ENCODE measurements around the gene SURF1. TPM values are rescaled to one million over a fixed set of nuclear protein-coding genes. Genes with fewer than 3 reads are reported as not detected.
"Not testable (repeated sequence)": the region's sequence is repeated elsewhere in the genome, so short reads cannot be mapped to it uniquely, and the experiment has no call there.

Gene SURF1, protein sequence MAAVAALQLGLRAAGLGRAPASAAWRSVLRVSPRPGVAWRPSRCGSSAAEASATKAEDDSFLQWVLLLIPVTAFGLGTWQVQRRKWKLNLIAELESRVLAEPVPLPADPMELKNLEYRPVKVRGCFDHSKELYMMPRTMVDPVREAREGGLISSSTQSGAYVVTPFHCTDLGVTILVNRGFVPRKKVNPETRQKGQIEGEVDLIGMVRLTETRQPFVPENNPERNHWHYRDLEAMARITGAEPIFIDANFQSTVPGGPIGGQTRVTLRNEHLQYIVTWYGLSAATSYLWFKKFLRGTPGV
- 10 to 100 TPM; 42.0 to 48.2 TPM for total RNA-seq
- long read RNA-seq, transcript SURF1-204 (5 exons, 931 nt), result minor isoform, 5 of 72 reads
- long read RNA-seq, transcript SURF1-201 (9 exons, 1,093 nt), result major isoform, 57 of 72 reads
- long read RNA-seq, partial matches to known transcripts, result 6 of 72 reads
- long read RNA-seq, other reads (novel, unspliced or antisense), result 4 of 72 reads

DNA sequence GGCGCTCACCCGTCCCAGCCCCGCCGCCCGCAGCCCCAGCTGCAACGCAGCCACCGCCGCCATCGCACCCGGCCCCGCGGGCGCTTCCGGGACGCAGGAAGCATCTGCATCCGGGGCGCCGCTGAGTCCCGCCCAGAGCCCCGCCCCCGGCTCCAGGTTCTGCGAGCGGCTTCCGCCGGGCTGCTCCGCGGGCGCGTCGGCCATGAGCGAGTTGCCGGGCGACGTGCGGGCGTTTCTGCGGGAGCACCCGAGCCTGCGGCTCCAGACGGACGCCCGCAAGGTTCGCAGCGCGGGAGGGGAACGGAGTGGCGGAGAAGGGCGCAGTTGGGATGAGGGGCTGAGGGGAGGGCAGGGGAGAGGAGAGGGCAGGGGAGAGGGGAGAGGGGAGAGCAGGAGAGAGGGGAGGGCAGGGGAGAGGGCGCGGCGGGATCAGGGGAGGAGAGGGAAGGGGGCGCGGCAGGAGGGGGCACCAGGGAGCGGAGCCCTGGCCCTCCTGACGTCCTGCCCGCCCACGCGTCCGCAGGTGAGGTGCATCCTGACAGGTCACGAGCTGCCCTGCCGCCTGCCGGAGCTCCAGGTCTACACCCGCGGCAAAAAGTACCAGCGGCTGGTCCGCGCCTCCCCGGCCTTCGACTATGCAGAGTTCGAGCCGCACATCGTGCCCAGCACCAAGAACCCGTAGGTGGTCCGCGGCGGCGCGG lies at the start of gene SURF1, which contains the start of gene SURF2:
Gene SURF1 (minus strand): TSS at position 97 of the 701 bp plus-strand sequence. CDS start 34 bp downstream, at position 63.
Gene SURF2 (plus strand): TSS at position 160 of the 701 bp plus-strand sequence. CDS start 43 bp downstream, at position 203.
- intact Hi-C loops (cut with DNase I, micrococcal nuclease), result no loop called here
- DNase-seq (peak; percentile 85 to 96), ATAC-seq (peak; percentile 90)

DNA sequence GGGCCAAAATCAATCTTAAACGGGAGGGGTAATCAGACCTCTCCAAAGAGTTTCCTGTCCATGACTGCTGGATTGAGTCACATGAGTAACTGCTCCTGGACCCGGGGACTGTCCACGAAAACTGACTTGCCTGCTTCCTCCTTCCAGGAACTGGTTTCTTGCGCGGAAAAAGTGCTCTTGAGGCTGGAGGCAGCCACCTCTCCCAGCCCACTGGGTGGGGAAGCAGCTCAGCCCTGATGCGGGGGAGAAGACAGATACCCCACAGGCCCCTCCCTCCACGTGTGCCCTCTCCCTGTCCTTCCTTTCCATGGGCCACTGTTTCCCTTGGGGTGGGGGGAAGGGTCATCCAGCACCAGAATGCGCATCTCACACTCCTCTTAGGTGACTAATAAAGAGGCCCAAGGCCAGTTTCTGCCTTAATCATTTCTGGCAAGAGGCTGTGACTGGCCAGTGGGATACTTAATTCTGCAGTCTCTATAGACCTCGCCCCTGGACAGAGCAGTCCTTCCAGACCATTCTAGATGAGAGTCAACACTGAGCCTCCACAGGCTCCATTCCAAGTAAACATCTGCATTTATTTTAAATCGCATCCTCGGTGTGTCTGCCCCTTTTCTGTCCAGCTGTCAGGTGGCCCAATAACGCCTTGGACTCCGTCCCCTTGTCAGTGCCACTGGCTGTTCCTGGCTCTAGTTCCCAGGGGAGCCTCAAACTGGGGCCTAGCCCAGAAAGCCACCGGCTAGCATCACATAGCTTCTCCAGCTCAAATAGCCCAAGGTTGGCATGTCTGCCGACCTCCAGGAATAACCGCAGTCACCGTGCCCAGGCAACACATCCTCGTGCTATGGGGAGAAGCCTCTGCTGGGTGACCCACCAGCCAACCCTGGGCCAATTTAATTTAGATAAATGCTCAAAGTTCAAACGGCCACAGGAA lies 49.5 kb upstream of the SURF1 start:
- ATAC-seq (no peak), DNase-seq (no peak)
- intact Hi-C loops (cut with DNase I, micrococcal nuclease), result loop anchor here in 1 of 2 donors (2.0 kb wide), 1 partner anchor 81 kb away; no protein-coding TSS in a partner anchor

DNA sequence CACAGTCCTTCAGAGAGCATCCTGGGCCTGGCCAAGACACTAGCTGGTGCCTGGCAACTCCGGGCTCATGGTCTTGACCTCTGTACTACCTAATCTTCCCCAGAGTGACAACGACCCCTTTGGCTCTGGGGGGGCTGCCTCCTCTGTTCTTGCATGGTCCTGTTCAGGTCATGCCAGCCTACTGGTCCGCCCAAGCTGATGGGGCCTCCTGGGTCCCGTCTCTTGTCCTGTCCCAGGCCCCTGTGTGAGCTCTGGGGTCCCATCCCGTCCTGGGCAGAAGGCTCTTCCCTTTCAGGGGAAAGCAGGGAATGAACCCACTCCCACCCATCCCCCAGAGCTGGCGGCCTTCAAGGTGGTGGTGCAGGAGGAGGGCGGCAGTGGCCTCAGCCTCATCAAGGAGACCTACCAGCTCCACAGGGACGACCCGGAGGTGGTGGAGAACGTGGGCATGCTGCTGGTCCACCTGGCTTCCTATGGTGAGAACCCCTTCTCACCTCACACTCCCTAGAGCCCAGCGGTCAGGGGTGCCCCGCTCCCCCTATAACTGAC lies 48.2 kb upstream of the SURF1 start:
- intact Hi-C loops (cut with DNase I, micrococcal nuclease), result loop anchor here in 1 of 2 donors (5.0 kb wide), 1 partner anchor 83 kb away; no protein-coding TSS in a partner anchor
- DNase-seq (no peak), ATAC-seq (no peak)

DNA sequence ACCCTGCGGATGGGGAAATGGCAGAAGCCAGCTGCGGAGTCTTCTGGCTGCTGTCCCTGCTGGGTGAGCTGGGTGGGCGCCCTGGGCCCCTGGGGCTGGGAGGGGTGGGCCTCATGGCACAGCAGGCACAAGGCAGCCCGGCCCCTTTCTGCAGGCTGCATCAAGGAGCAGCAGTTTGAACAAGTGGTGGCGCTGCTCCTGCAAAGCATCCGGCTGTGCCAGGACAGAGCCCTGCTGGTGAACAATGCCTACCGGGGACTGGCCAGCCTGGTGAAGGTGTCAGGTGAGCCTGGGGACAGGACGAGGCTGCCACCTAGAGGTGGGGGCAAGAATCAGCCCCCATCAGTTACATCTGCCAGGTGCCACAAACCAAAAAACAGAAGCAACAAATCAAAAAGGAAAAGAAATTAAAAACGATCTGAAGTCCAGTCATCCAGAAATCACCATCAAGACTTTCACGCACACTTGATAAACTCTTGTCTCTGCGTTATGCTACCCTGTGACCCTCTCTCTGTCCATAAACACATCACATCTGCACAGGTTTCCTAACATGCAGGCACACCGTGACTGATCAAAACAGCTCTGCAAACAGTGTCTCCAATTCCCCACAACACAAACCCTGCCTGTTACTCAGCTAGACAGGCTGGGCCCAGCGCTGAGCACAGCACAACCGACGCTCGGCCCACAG lies 47.6 kb upstream of the SURF1 start:
- ATAC-seq, result peak; percentile 78
- peak; percentile 64 to 69 for DNase-seq
- intact Hi-C loops (cut with DNase I, micrococcal nuclease), result loop anchor here in 1 of 2 donors (5.0 kb wide), 1 partner anchor 83 kb away; no protein-coding TSS in a partner anchor

DNA sequence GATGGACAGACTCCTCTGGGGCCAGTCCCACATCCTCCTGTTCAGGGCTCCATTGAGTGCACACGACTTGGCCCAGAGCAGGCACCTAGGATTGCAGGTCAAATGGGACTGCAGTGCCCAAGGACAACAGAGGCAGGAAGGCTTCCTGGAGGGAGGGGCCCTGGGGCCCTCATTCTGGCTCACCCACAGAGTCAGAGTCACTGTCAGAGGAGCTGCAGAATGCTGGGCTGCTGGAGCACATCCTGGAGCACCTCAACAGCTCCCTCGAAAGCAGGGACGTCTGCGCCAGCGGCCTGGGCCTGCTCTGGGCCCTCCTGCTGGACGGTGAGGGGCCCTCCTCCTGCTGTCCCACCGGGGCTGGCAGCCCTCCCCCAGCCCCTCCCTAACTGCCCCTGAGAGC lies 46.4 kb upstream of the SURF1 start:
- ATAC-seq, result no peak
- DNase-seq, result no peak
- intact Hi-C loops (cut with DNase I, micrococcal nuclease), result loop anchor here in 1 of 2 donors (5.0 kb wide), 1 partner anchor 85 kb away; no protein-coding TSS in a partner anchor

DNA sequence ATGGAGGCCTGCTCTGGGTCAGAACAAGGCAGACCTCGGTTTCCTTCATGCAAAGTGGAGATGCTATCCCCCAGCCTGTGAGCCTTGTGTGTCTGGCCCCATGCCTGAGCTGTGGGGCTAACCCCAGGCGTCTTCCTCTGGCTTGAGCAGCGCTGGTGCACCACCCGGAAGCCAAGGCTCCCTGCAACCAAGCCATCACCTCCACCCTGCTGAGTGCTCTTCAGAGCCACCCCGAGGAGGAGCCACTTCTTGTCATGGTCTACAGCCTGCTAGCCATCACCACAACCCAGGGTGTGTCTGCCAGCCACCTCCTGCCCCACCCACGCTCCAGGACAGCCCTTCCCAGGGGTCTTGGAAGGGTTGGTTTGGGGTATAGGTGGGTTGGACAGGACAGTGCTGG lies 45.3 kb upstream of the SURF1 start:
- DNase-seq (no peak), ATAC-seq (no peak)
- intact Hi-C loops (cut with DNase I, micrococcal nuclease), result loop anchor here in 1 of 2 donors (5.0 kb wide), 1 partner anchor 86 kb away; no protein-coding TSS in a partner anchor

DNA sequence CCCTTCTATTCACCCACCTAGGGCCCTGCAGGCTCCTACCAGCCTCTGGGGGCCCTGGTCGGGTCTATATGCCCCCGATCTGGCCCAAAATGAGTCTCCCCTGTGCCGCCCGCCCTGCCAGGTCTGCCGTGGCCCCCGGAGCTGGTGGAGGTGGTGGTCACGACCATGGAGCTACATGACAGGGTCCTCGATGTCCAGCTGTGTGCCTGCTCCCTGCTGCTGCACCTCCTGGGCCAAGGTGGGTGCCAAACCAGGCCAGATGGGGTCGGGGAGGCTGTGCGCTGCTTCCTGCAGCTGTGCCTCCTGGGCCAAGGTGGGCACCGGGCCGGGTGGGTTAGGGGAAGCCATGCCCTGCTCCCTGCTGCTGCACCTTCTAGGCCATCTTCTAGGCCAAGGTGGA lies 44.0 kb upstream of the SURF1 start:
- ATAC-seq, result no peak
- no peak for DNase-seq
- intact Hi-C loops (cut with DNase I, micrococcal nuclease), result loop anchor here in 1 of 2 donors (5.0 kb wide), 1 partner anchor 87 kb away; no protein-coding TSS in a partner anchor

DNA sequence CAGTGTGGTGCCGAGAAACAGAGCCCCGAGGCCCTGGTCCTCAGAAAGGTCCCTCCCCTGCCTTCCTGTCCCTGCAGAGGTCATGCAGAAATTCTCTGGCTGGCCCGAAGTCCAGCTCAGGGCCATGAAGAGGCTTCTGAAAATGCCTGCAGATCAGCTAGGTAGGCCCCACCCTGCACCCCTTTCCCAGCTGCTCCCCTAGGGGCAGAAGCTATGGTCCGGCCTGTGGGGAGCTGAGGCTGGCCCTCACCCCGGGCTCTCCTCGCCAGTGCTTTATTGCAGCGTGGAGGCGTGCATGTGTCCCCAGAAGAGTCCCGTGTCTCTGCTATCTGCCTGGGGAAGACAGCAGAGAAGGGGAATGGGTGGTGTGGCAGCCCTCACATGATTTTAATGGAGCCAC lies 41.6 kb upstream of the SURF1 start:
- ATAC-seq (no peak), DNase-seq (no peak)
- intact Hi-C loops (cut with DNase I, micrococcal nuclease), result no loop called here

DNA sequence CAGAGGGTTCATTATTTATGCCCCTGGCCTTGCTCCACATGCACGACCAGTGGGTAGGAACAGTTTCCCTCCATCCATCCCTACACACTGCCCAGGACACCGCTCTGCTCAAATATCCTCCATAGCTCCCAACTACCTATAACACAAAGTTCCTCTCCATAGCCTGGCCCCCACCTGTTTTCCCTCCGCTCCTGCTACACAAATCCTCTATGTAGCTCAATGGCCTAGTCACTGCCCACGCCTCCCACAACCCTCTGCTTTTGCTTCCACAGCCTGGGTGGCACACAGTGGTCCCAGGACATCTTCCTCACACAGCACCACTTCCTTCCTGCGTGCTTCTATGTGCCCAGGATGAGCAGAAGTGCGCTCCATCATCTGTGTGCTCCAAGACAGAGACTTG lies 41.1 kb upstream of the SURF1 start:
- no peak for ATAC-seq
- intact Hi-C loops (cut with DNase I, micrococcal nuclease), result no loop called here

DNA sequence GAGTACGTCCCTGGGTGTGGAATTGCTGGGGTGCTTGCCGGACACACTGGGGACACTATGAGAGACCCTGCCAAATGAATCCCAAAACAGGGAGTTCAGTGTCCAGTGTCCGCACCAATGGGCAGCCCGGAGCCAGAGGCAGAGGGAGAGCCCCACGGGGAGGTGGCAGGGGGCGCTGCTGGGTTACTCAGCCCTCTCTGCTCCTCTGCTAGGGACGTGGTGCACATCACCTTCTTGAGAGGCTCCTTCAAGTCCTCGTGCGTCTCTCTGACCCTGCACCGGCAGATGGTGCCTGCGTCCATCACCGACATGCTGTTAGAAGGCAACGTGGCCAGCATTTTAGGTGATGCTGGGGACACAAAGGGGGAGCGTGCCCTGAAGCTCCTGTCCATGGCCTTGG lies 40.7 kb upstream of the SURF1 start:
- DNase-seq (no peak), ATAC-seq (peak; percentile 40)
- intact Hi-C loops (cut with DNase I, micrococcal nuclease), result no loop called here

More for the DNA sequence above, 41.1 kb upstream of the SURF1 start:
- no peak for DNase-seq

DNA sequence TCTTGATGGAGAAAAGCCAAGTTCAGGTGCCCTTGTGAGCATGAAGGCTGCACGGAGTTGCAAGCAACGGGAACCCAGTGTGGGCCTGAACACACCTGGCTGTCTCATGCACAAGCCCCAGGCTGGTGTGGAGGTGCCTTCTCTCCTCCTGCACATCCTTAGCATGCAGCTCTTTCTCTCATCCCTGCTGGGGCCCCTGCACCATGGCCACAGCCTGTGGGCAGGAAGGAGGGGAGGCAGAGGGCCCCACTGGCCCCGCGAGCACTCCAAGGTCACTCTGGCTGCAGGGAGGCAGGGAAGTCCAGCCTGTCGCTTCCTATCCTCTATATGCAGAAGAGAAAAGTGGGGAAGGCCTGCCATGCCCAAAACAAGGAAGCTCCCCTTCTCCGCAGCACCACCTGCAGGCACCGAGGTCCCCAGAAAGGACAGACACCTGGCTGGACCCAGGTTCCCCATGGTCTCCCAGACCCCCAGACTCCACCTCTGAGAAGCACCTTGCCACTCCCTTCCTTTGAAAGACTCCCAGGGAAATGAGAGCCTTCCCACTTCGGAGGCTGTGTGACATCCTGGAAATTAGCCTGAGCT lies 38.5 kb upstream of the SURF1 start:
- intact Hi-C loops (cut with DNase I, micrococcal nuclease), result no loop called here
- no peak for DNase-seq
- no peak for ATAC-seq

DNA sequence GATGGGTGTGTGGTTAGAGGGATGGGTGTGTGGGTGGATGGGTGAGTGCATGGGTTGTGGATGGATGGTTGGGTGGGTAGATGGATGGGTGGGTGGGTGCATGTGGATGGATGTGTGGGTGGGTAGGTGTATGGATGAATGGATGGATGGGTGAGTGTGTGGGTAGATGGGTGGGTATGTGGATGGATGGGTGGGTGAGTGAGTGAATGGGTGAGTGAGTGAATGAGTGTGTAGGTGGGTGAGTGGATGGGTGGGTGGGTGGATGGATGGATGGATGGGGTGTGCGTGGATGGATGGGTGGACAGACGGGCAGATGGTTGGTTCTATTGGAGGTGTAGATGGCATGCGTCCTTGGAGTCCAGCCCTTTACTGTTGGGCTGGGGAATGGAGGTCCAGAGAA lies 37.1 kb upstream of the SURF1 start:
- DNase-seq, result no peak
- ATAC-seq, result no peak
- intact Hi-C loops (cut with DNase I, micrococcal nuclease), result no loop called here

DNA sequence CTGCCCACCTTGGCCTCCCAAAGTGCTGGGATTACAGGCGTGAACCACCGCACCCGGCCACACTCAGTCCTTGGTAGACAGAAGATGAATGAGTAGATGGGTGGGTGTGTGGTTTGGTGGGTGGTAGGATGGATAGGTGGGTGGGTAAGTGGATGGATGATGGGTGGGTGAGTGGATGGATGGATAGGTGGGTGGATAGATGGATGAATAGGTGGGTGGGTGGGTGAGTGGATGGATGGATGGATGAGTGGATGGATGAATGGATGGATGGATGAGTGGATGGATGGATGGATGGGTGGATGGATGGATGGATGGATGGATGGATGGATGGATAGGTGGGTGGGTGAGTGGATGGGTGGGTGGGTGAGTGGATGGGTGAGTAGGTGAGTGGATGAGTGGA lies 36.0 kb upstream of the SURF1 start:
- DNase-seq; intact Hi-C loops (cut with DNase I, micrococcal nuclease): not testable (repeated sequence)

DNA sequence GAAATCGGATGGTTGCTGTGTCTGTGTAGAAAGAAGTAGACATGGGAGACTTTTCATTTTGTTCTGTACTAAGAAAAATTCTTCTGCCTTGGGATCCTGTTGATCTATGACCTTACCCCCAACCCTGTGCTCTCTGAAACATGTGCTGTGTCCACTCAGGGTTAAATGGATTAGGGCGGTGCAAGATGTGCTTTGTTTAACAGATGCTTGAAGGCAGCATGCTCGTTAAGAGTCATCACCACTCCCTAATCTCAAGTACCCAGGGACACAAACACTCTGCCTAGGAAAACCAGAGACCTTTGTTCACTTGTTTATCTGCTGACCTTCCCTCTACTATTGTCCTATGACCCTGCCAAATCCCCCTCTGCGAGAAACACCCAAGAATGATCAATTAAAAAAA lies 35.2 kb upstream of the SURF1 start:
- DNase-seq; intact Hi-C loops (cut with DNase I, micrococcal nuclease); ATAC-seq: not testable (repeated sequence)

More for the DNA sequence above, 36.0 kb upstream of the SURF1 start:
- not testable (repeated sequence) for ATAC-seq

DNA sequence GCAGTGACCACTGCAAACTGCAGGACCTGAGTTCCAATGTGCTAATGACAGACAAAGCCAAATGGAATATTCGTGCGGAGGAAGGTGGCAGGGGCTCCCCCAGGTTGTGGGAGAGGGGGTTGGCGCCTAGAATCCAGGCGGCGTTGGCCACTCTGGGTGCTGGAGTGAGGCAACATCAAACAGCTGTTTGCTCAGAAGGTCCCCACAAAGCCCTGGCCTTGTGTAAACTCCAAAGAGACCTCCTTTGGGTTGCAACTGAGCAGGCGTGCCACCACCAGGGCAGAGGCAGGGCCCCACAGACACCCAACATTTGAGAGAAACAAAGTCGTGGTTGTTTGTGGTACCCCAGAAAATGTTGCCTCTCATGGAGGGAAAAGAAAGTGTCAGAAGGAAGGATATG lies 34.4 kb upstream of the SURF1 start:
- intact Hi-C loops (cut with DNase I, micrococcal nuclease), result no loop called here
- no peak for ATAC-seq
- DNase-seq, result no peak

DNA sequence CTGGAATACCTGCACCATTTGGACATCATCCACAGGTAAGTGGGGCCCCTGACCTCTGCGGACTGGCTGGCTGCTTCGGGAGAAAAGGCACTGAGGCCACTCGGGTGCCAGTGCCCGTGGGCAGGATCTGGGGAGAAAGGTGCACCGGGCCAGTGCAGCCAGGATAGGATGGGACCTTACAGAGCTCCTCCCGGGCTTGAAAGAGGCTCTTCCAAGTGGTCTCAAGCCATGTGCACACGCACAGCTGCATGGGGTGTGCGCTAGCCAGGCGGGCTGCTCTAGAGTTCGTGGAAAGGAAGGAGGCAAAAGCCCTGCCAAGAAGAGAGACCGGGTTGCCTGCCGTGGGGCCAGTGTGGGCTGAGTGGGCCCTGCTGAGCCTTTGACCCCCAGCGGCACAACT lies 33.3 kb upstream of the SURF1 start:
- no peak for ATAC-seq
- intact Hi-C loops (cut with DNase I, micrococcal nuclease), result no loop called here
- DNase-seq, result no peak

DNA sequence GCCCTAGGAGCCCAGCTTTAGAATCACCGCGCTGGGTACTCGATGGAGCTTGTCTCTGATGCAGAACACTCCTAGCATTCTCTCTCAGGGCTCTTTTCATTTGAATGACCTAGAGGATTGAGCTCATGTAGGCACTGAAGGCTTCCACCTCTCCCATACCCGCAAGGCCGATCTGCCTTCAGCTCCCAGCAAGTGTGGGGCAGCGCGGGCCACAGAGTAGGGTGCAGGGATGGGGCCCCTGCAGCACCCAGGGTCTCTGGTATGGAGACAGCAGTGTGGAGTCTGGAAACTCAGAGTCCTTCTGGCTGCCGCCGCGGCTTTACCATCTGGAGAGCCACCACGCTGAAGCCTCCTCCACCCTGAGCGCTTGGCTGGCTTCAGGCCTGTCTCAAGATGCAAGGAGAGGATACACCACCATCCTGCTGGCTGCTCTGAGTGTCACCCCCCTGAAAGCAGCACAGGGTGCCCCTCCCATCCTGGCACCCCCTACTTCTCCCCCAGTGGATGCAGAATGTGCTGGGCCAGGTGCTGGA lies 32.8 kb upstream of the SURF1 start:
- DNase-seq (no peak), ATAC-seq (no peak)
- intact Hi-C loops (cut with DNase I, micrococcal nuclease), result no loop called here

All from left colon (tissue), 2 donors.